ENCODE data around the gene FLVCR2.
"Not testable (repeated sequence)": the region's sequence is repeated elsewhere in the genome, so short reads cannot be mapped to it uniquely, and the experiment has no call there.

FLVCR2 gene

GRCh38 chr14:75587388-75587787 lies 9.0 kb downstream of the FLVCR2 start:
- H3K4me3 ChIP-seq (ENCODE audit: low read depth in 1 of 5, low read length in 5 of 5): no peak overlapping the region
- no peaks in the 10 kb centered on the region for H3K9me3 ChIP-seq (ENCODE audit: control insufficient read depth in 5 of 5, low read length in 5 of 5)

GRCh38 chr14:75589931-75590330 lies 11.5 kb downstream of the FLVCR2 start:
- Histone ChIP-seq H3K27ac (ENCODE audit: low read depth, low read length) (no peak overlapping the region), H3K9me3 (ENCODE audit: control insufficient read depth in 5 of 5, low read length in 5 of 5) (no peaks in the 10 kb centered on the region), H3K36me3 (ENCODE audit: control insufficient read depth in 5 of 5, insufficient read depth in 5 of 5, low read length in 5 of 5) (no peaks in the 10 kb centered on the region), H3K4me3 (ENCODE audit: low read depth in 1 of 5, low read length in 5 of 5) (no peak overlapping the region), H3K27me3 (ENCODE audit: control insufficient read depth in 5 of 5, insufficient read depth in 4 of 5, low read length in 5 of 5) (no peaks in the 10 kb centered on the region), H3K9ac (ENCODE audit: low read length in 5 of 5) (no peak overlapping the region), H3K4me1 (ENCODE audit: control insufficient read depth in 5 of 5, insufficient read depth in 5 of 5, low read length in 5 of 5) (peaks cover 0 to 20% (median 16%) of the 10 kb centered on the region in 5 donors)

More at GRCh38 chr14:75587388-75587787, 9.0 kb downstream of the FLVCR2 start:
- H3K9ac ChIP-seq (ENCODE audit: low read length in 5 of 5): no peak overlapping the region
- no peaks in the 10 kb centered on the region for H3K36me3 ChIP-seq (ENCODE audit: control insufficient read depth in 5 of 5, insufficient read depth in 5 of 5, low read length in 5 of 5)
- peaks cover 0 to 4% (median under 1%) of the 10 kb centered on the region in 5 donors for H3K4me1 ChIP-seq (ENCODE audit: control insufficient read depth in 5 of 5, insufficient read depth in 5 of 5, low read length in 5 of 5)
- no peaks in the 10 kb centered on the region for H3K27me3 ChIP-seq (ENCODE audit: control insufficient read depth in 5 of 5, insufficient read depth in 4 of 5, low read length in 5 of 5)
- no peak overlapping the region for H3K27ac ChIP-seq (ENCODE audit: low read depth, low read length)

DNA sequence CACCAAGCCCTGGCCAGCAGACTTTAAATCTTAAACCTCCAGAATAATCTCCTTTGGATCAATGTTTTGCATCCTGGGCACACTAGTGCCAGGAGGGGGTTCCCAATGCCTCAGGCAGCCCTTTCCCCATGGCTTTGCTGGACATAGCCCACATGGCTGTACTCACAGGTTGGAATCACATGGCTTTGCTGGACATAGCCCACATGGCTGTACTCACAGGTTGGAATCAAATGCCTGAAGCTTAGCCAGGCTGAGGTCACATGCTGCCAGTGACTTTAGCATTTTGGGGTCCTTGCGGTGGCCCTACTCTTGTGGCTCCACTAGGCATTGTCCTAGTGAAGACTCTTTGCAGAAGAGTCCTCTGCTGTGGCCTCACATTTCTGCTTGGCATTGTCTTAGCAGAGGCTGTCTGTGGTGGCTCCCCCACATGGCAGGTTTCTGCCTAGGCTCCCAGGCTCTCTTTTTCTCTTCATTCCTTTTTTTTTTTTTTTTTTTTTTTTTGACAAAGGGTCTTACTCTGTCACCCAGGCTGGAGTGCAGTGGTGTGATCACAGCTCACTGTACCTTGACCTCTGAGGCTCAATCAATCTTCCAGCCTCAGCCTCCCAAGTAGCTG lies 13.0 kb downstream of the FLVCR2 start:
- Histone ChIP-seq H3K36me3 (ENCODE audit: control insufficient read depth in 5 of 5, insufficient read depth in 5 of 5, low read length in 5 of 5) (no peaks in the 10 kb centered on the region), H3K27ac (ENCODE audit: low read depth, low read length) (no peak overlapping the region)

DNA sequence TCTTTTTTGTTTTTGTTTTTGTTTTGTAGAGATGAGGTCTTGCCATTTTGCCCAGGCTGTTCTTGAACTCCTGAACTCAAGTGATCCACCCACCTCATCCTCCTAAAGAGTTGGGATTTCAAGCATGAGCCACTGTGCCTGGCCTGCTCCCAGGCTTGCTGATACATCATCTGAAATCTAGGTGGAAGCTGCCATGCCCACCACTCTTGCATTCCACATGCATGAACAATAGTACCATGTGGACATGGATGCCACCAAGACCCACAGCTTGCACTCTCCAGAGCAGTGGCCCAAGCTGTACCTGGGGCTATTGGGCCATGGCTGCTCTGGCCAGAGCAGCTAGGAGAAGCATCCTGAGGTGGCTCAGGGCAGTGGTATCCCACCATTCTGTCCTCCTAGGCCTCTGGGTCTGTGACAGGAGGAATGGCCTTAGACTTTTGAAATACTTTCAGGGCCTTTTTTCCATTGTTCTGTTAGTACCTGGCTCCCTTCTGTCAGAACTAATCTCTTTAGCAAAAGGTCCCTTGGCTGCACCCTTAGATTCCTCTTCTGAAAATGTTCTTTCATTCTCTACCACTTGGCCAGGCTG lies 13.7 kb downstream of the FLVCR2 start:
- Histone ChIP-seq H3K4me3 (ENCODE audit: low read depth in 1 of 5, low read length in 5 of 5) (no peak overlapping the region), H3K9ac (ENCODE audit: low read length in 5 of 5) (no peak overlapping the region), H3K36me3 (ENCODE audit: control insufficient read depth in 5 of 5, insufficient read depth in 5 of 5, low read length in 5 of 5) (no peaks in the 10 kb centered on the region), H3K27ac (ENCODE audit: low read depth, low read length) (no peak overlapping the region), H3K27me3 (ENCODE audit: control insufficient read depth in 5 of 5, insufficient read depth in 4 of 5, low read length in 5 of 5) (no peaks in the 10 kb centered on the region), H3K4me1 (ENCODE audit: control insufficient read depth in 5 of 5, insufficient read depth in 5 of 5, low read length in 5 of 5) (peaks cover 0 to 28% (median 16%) of the 10 kb centered on the region in 5 donors), H3K9me3 (ENCODE audit: control insufficient read depth in 5 of 5, low read length in 5 of 5) (no peaks in the 10 kb centered on the region)

More for the DNA sequence above, 13.0 kb downstream of the FLVCR2 start:
- Histone ChIP-seq H3K4me3 (ENCODE audit: low read depth in 1 of 5, low read length in 5 of 5) (no peak overlapping the region), H3K9me3 (ENCODE audit: control insufficient read depth in 5 of 5, low read length in 5 of 5) (no peaks in the 10 kb centered on the region), H3K4me1 (ENCODE audit: control insufficient read depth in 5 of 5, insufficient read depth in 5 of 5, low read length in 5 of 5) (peaks cover 0 to 25% (median 16%) of the 10 kb centered on the region in 5 donors), H3K9ac (ENCODE audit: low read length in 5 of 5) (no peak overlapping the region), H3K27me3 (ENCODE audit: control insufficient read depth in 5 of 5, insufficient read depth in 4 of 5, low read length in 5 of 5) (no peaks in the 10 kb centered on the region)

- Histone ChIP-seq H3K4me3 (ENCODE audit: low read depth in 1 of 5, low read length in 5 of 5) (no peak overlapping the region), H3K9ac (ENCODE audit: low read length in 5 of 5) (no peak overlapping the region), H3K9me3 (ENCODE audit: control insufficient read depth in 5 of 5, low read length in 5 of 5) (no peaks in the 10 kb centered on the region), H3K27ac (ENCODE audit: low read depth, low read length) (no peak overlapping the region), H3K27me3 (ENCODE audit: control insufficient read depth in 5 of 5, insufficient read depth in 4 of 5, low read length in 5 of 5) (no peaks in the 10 kb centered on the region), H3K36me3 (ENCODE audit: control insufficient read depth in 5 of 5, insufficient read depth in 5 of 5, low read length in 5 of 5) (no peaks in the 10 kb centered on the region), H3K4me1 (ENCODE audit: control insufficient read depth in 5 of 5, insufficient read depth in 5 of 5, low read length in 5 of 5) (peaks cover 0 to 30% (median 16%) of the 10 kb centered on the region in 5 donors)
These were observed 16.8 kb downstream of the FLVCR2 start for GRCh38 chr14:75595226-75595625.

- Histone ChIP-seq H3K36me3 (ENCODE audit: control insufficient read depth in 5 of 5, insufficient read depth in 5 of 5, low read length in 5 of 5) (no peaks in the 10 kb centered on the region), H3K4me1 (ENCODE audit: control insufficient read depth in 5 of 5, insufficient read depth in 5 of 5, low read length in 5 of 5) (peaks cover 0 to 30% (median 16%) of the 10 kb centered on the region in 5 donors), H3K27me3 (ENCODE audit: control insufficient read depth in 5 of 5, insufficient read depth in 4 of 5, low read length in 5 of 5) (no peaks in the 10 kb centered on the region), H3K9ac (ENCODE audit: low read length in 5 of 5) (no peak overlapping the region), H3K9me3 (ENCODE audit: control insufficient read depth in 5 of 5, low read length in 5 of 5) (no peaks in the 10 kb centered on the region), H3K4me3 (ENCODE audit: low read depth in 1 of 5, low read length in 5 of 5) (no peak overlapping the region), H3K27ac (ENCODE audit: low read depth, low read length) (no peak overlapping the region)
These were observed 18.7 kb downstream of the FLVCR2 start for GRCh38 chr14:75597149-75597548.

DNA sequence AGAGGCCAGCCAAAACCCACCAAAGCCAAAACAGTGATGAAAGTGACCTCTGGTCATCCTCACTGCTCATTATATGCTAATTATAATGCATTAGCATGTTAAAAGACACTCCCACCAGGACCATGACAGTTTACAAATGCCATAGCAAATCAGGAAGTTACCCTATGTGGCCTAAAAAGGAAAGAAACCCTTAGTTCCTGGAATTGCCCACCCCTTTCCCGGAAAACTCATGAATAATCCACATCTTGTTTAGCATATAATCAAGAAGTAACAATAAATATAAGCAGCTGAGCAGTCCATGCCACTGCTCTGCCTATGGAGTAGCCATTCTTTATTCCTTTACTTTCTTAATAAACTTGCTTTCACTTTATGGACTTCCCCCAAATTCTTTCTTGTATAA lies 21.7 kb downstream of the FLVCR2 start:
- peaks cover 0 to 12% (median 8%) of the 10 kb centered on the region in 5 donors for H3K4me1 ChIP-seq (ENCODE audit: control insufficient read depth in 5 of 5, insufficient read depth in 5 of 5, low read length in 5 of 5)
- not testable (repeated sequence) for H3K36me3 ChIP-seq (ENCODE audit: control insufficient read depth in 5 of 5, insufficient read depth in 5 of 5, low read length in 5 of 5); H3K9me3 ChIP-seq (ENCODE audit: control insufficient read depth in 5 of 5, low read length in 5 of 5); H3K4me3 ChIP-seq (ENCODE audit: low read depth in 1 of 5, low read length in 5 of 5); H3K27me3 ChIP-seq (ENCODE audit: control insufficient read depth in 5 of 5, insufficient read depth in 4 of 5, low read length in 5 of 5); H3K9ac ChIP-seq (ENCODE audit: low read length in 5 of 5); H3K27ac ChIP-seq (ENCODE audit: low read depth, low read length)

GRCh38 chr14:75601061-75601460 lies 22.6 kb downstream of the FLVCR2 start:
- not testable (repeated sequence) for H3K4me3 ChIP-seq (ENCODE audit: low read depth in 1 of 5, low read length in 5 of 5); H3K36me3 ChIP-seq (ENCODE audit: control insufficient read depth in 5 of 5, insufficient read depth in 5 of 5, low read length in 5 of 5); H3K9me3 ChIP-seq (ENCODE audit: control insufficient read depth in 5 of 5, low read length in 5 of 5); H3K9ac ChIP-seq (ENCODE audit: low read length in 5 of 5); H3K27me3 ChIP-seq (ENCODE audit: control insufficient read depth in 5 of 5, insufficient read depth in 4 of 5, low read length in 5 of 5); H3K27ac ChIP-seq (ENCODE audit: low read depth, low read length)
- H3K4me1 ChIP-seq (ENCODE audit: control insufficient read depth in 5 of 5, insufficient read depth in 5 of 5, low read length in 5 of 5): peaks cover 0 to 19% (median 18%) of the 10 kb centered on the region in 5 donors

- Histone ChIP-seq H3K9ac (ENCODE audit: low read length in 5 of 5) (no peak overlapping the region), H3K4me3 (ENCODE audit: low read depth in 1 of 5, low read length in 5 of 5) (no peak overlapping the region)
These were observed 24.1 kb downstream of the FLVCR2 start for GRCh38 chr14:75602503-75602902.

GRCh38 chr14:75604979-75605851 lies 26.8 kb downstream of the FLVCR2 start:
- H3K27ac ChIP-seq (ENCODE audit: low read depth, low read length): no peak overlapping the region
- peaks cover 0 to 24% (median 20%) of the 10 kb centered on the region in 5 donors for H3K4me1 ChIP-seq (ENCODE audit: control insufficient read depth in 5 of 5, insufficient read depth in 5 of 5, low read length in 5 of 5)
- peak overlapping the region in 2 of 5 donors; percentile 3 to 39 for H3K4me3 ChIP-seq (ENCODE audit: low read depth in 1 of 5, low read length in 5 of 5)
- no peak overlapping the region for H3K9ac ChIP-seq (ENCODE audit: low read length in 5 of 5)
- H3K27me3 ChIP-seq (ENCODE audit: control insufficient read depth in 5 of 5, insufficient read depth in 4 of 5, low read length in 5 of 5): no peaks in the 10 kb centered on the region
- no peaks in the 10 kb centered on the region for H3K36me3 ChIP-seq (ENCODE audit: control insufficient read depth in 5 of 5, insufficient read depth in 5 of 5, low read length in 5 of 5)
- H3K9me3 ChIP-seq (ENCODE audit: control insufficient read depth in 5 of 5, low read length in 5 of 5): no peaks in the 10 kb centered on the region

More at GRCh38 chr14:75602503-75602902, 24.1 kb downstream of the FLVCR2 start:
- Histone ChIP-seq H3K9me3 (ENCODE audit: control insufficient read depth in 5 of 5, low read length in 5 of 5) (no peaks in the 10 kb centered on the region), H3K4me1 (ENCODE audit: control insufficient read depth in 5 of 5, insufficient read depth in 5 of 5, low read length in 5 of 5) (peaks cover 0 to 16% (median 11%) of the 10 kb centered on the region in 5 donors), H3K36me3 (ENCODE audit: control insufficient read depth in 5 of 5, insufficient read depth in 5 of 5, low read length in 5 of 5) (no peaks in the 10 kb centered on the region), H3K27me3 (ENCODE audit: control insufficient read depth in 5 of 5, insufficient read depth in 4 of 5, low read length in 5 of 5) (no peaks in the 10 kb centered on the region), H3K27ac (ENCODE audit: low read depth, low read length) (no peak overlapping the region)

Data from subcutaneous abdominal adipose tissue (tissue), 5 donors.